ENCODE measurements around the gene TUBB2A. TPM values are rescaled to one million over a fixed set of nuclear protein-coding genes. Genes with fewer than 3 reads are reported as not detected.
A peak's percentile ranks its signal among the peaks of the same experiment; 100 is the strongest.

The TUBB2A gene
- total and polyA plus RNA-seq, 2 of the 4 experiments (the other 2 are of a cell fraction), result 164 to 264 TPM

DNA sequence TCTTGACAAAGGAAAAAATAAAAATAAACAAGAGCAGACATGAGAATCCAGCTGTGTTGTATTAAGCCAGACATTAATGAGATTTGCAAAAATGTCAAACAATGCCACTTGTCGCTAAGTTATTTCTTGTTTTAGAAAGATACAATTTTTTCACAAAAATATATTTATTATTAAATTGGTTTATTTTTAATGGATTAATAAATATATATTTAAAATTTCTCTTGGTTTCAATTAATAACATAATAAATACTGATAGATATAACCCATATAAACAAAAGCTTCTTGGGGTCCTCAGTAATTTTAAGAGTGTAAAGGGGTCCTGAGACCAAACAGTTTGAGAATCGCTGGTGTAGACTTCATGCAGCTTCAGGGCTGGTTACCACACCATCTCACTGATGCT is 44.0 kb upstream of the TUBB2A start:
- WGBS, 2 experiments (ENCODE audit: extremely low coverage in 2 of 2, insufficient read length in 1 of 2), result no CpG with 5 or more reads among the region's 2 CpGs
- H4K8ac ChIP-seq (ENCODE audit: low read depth in 2 of 2, low read length in 2 of 2), result no peak overlapping the region
- in situ Hi-C loops (cut with MboI; ENCODE audit: low sequenced_read_pairs) (no loop called here), dilution Hi-C loops (cut with HindIII; ENCODE audit: low sequenced_read_pairs, unreplicated experiment) (no loop called here), intact Hi-C loops (cut with micrococcal nuclease) (no loop called here)
- H3K4me2 ChIP-seq (ENCODE audit: low read depth, low read length), result no peak overlapping the region
- no peak overlapping the region for H3K18ac ChIP-seq (ENCODE audit: low read depth, low read length)
- H3K36me3 ChIP-seq (ENCODE audit: control insufficient read depth, insufficient read depth, low read length), result no peaks in the 10 kb centered on the region
- no peak overlapping the region for H2AK5ac ChIP-seq (ENCODE audit: low read depth, low read length)
- TF ChIP-seq BHLHE40 (IDR thresholded peaks at IDR 0.05; ENCODE audit: low read depth, low read length) (no peak), CHD1 (IDR thresholded peaks at IDR 0.05; ENCODE audit: low read depth, low read length) (no peak), RFX5 (IDR thresholded peaks at IDR 0.05; ENCODE audit: low read depth, low read length) (no peak), CEBPB (IDR thresholded peaks at IDR 0.05; ENCODE audit: low read depth, low read length) (no peak), FOS (IDR thresholded peaks at IDR 0.05; ENCODE audit: low read depth, low read length) (no peak), ELK1 (IDR thresholded peaks at IDR 0.05; ENCODE audit: borderline replicate concordance, low read depth, low read length) (no peak), RCOR1 (IDR thresholded peaks at IDR 0.05; ENCODE audit: insufficient replicate concordance, low read length) (no peak), POLR2A (IDR thresholded peaks at IDR 0.05; ENCODE audit: low read depth, low read length) (no peak), NFE2L2 (IDR thresholded peaks at IDR 0.05; ENCODE audit: low read depth, low read length) (no peak), SMC3 (IDR thresholded peaks at IDR 0.05; ENCODE audit: low read depth, low read length) (no peak), MAFK (IDR thresholded peaks at IDR 0.05; ENCODE audit: low read depth, low read length) (no peak), MXI1 (IDR thresholded peaks at IDR 0.05; ENCODE audit: borderline replicate concordance, low read depth, low read length) (no peak), RAD21 (IDR thresholded peaks at IDR 0.05; ENCODE audit: low read length) (no peak), MAZ (IDR thresholded peaks at IDR 0.05; ENCODE audit: borderline replicate concordance, low read depth, low read length) (no peak)
- TF ChIP-seq, protein P1, sequence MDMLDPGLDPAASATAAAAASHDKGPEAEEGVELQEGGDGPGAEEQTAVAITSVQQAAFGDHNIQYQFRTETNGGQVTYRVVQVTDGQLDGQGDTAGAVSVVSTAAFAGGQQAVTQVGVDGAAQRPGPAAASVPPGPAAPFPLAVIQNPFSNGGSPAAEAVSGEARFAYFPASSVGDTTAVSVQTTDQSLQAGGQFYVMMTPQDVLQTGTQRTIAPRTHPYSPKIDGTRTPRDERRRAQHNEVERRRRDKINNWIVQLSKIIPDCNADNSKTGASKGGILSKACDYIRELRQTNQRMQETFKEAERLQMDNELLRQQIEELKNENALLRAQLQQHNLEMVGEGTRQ (IDR thresholded peaks at IDR 0.05; ENCODE audit: low read depth, low read length), result no peak
- TF ChIP-seq, protein P2, sequence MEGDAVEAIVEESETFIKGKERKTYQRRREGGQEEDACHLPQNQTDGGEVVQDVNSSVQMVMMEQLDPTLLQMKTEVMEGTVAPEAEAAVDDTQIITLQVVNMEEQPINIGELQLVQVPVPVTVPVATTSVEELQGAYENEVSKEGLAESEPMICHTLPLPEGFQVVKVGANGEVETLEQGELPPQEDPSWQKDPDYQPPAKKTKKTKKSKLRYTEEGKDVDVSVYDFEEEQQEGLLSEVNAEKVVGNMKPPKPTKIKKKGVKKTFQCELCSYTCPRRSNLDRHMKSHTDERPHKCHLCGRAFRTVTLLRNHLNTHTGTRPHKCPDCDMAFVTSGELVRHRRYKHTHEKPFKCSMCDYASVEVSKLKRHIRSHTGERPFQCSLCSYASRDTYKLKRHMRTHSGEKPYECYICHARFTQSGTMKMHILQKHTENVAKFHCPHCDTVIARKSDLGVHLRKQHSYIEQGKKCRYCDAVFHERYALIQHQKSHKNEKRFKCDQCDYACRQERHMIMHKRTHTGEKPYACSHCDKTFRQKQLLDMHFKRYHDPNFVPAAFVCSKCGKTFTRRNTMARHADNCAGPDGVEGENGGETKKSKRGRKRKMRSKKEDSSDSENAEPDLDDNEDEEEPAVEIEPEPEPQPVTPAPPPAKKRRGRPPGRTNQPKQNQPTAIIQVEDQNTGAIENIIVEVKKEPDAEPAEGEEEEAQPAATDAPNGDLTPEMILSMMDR (conservative IDR thresholded peaks at IDR 0.05; ENCODE audit: low read depth, low read length), result no peak
- ChIA-PET POLR2A (ENCODE audit: unreplicated experiment) (no interaction called here), CTCF (no interaction called here)
- H3K4ac ChIP-seq (ENCODE audit: low read depth, low read length), result no peak overlapping the region
- H2BK120ac ChIP-seq (ENCODE audit: low read depth, low read length), result no peak overlapping the region
- no peak overlapping the region for H4K91ac ChIP-seq (ENCODE audit: insufficient read depth, low read depth, low read length)
- H4K20me1 ChIP-seq (ENCODE audit: insufficient read depth, low read length), result no peaks in the 10 kb centered on the region
- no peak overlapping the region for H3K14ac ChIP-seq (replicated peaks; ENCODE audit: low read depth, low read length)
- H3K79me1 ChIP-seq (ENCODE audit: low read depth in 1 of 2, low read length in 2 of 2), result no peaks in the 10 kb centered on the region
- no peak overlapping the region for H3K56ac ChIP-seq (ENCODE audit: extremely low read depth, insufficient read depth, low read length)
- H2AK9ac ChIP-seq (replicated peaks; ENCODE audit: low read depth, low read length, poor library complexity), result no peak overlapping the region
- H3K4me3 ChIP-seq (ENCODE audit: insufficient read depth, low read depth, low read length), result no peak overlapping the region
- no peaks in the 10 kb centered on the region for H3K9me3 ChIP-seq (ENCODE audit: control insufficient read depth, insufficient read depth, low read length)
- no peak overlapping the region for H4K5ac ChIP-seq (ENCODE audit: low read depth, low read length)
- H3K27ac ChIP-seq (ENCODE audit: insufficient read depth, low read length), result no peak overlapping the region
- DNase-seq, result no peak
- no TSS peak for BruUV-seq (replicated peaks)
- H2BK15ac ChIP-seq (ENCODE audit: low read depth, low read length), result no peak overlapping the region
- H2AFZ ChIP-seq (replicated peaks; ENCODE audit: low read length, poor library complexity), result peak overlapping the region; percentile 18
- H3K4me1 ChIP-seq (ENCODE audit: control insufficient read depth, insufficient read depth, low read length), result peaks cover 4% of the 10 kb centered on the region; the same call in 1 of the 2 replicates
- no peaks in the 10 kb centered on the region; the same call in none of the 2 replicates for H3K9me1 ChIP-seq (ENCODE audit: insufficient read depth, low read length)
- no peak overlapping the region for H2BK20ac ChIP-seq (ENCODE audit: low read depth, low read length)
- H3K23ac ChIP-seq (ENCODE audit: low read depth, low read length), result no peak overlapping the region
- H2BK5ac ChIP-seq (ENCODE audit: low read depth, low read length, poor library complexity, severe bottlenecking), result no peak overlapping the region
- H3K27me3 ChIP-seq (ENCODE audit: control insufficient read depth, insufficient read depth, low read length), result peaks cover 4% of the 10 kb centered on the region; the same call in 1 of the 2 replicates
- ATAC-seq (ENCODE audit: low read depth), result no peak
- no peak overlapping the region for H3K9ac ChIP-seq (ENCODE audit: low read depth, low read length)

All from IMR-90 (cell line).